SKM-1 (cell line): Measurements from ENCODE around the gene KLK8.

Source experiments
- DNase-seq: peaks from one replicate; lab custom pipeline; 2025; ENCODE audit not compliant: unreplicated experiment; lab: John Stamatoyannopoulos, UW

KLK8 gene, protein sequence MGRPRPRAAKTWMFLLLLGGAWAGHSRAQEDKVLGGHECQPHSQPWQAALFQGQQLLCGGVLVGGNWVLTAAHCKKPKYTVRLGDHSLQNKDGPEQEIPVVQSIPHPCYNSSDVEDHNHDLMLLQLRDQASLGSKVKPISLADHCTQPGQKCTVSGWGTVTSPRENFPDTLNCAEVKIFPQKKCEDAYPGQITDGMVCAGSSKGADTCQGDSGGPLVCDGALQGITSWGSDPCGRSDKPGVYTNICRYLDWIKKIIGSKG

DNA sequence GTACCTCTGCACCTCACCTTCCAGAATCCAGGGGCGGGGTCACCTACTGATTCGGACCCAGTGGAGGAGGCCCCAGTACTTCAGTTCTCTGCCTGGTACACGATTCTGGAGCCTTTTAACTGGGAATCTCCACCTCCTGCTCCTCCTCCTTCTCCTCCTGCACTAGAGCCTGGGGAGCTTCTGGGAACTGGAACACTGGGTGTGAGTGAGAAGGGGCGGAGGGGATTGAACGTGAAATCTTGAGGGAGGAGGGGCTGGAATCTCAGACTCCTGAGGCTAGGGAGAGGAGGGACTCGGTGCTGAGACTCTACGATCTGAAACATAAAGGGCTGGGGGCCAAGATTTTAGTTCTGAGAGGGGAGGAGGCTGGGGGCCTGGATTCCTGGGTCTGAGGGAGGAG lies at the start of gene KLK8:
Gene KLK8 (minus strand): TSS at position 90 of the 400 bp plus-strand sequence. CDS start 437 bp downstream, outside the sequence.
- DNase-seq = no peak

DNA sequence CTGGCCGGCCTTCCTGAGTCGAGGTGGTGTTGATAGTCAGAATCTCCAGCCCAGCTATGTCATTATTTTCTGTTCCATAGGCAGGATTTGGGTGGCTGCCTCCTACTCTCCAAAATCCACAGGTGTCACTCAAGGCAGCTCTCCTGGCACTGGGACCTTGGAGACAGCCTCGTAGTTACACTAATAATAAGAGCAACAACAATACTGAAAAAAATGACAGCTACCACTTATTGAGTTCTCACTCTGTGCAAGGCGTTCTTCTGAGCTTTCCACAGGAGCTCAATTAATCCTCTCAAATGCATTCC lies 45.6 kb upstream of the KLK8 start:
- DNase-seq = no peak

DNA sequence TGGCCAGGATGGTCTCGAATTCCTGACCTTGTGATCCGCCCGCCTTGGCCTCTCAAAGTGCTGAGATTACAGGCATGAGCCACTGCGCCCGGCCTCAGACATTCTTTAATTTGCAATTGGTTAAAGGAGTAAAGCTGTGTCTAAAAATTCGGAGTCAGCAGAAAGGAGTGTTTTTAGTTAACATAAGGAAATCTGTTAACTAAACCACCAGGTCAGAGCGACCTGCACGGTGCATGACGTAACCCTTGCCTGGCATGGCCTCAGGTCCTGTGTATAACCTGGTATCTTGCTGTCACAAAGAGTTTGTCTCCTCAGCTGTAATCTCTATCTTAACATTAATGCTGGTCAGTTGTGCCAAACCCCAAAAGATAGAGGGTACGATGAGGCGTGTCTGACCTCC lies 42.9 kb upstream of the KLK8 start:
- DNase-seq = no peak

DNA sequence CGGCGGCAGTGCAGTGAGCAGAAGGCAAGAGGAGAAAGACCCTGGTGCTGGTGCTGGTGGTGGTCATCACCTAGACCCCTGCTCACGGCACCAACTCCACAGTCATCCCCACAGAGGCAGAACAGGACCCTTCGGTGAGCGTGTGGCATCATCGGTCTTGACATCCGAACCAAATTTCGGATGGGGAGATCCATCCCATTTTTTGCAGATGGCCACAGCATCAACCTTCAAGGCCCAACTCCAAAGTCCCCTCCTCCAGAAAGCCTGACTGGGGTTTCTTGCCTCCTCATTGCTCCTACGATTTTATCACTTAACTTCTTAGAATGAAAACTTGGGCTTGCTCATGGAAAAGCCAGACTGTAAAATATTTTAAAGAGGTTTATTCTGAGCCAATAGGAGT lies 42.1 kb upstream of the KLK8 start:
- DNase-seq = no peak

DNA sequence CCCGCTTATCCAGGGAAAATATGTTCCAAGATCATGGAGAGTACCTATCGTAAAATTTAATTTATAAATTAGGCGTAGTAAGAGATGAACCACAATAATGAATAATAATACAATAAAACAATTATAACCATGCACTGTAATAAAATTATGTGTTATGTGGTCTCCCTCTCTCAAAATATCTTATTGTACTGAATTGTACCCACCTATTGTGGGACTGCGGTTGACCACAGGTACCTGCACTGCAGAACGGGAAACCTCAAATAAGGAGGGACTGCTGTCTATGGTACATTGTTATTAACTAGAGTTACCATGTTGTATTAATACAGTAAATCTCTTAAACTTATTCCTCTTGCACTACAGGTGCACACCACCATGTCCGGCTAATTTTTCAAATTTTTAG lies 38.7 kb upstream of the KLK8 start:
- no peak for DNase-seq

DNA sequence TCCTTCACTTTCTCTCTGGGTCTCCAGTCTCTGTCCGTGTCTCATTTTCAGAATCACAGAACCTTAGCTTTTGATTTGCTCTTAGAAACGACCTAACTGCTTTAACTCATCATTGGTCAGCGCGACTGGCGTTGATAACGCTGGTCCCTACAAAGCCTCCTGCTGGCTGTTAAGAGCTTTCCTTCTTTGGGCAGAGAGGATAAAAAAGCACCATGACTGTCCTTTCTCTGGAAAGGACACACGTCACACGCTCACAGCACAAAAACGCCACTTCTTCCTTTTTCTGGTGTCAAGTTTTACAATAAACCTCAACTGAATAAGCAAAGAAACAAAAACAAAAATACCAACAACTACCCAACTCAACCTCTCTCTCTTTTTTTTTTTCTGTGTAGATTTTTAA lies 35.1 kb upstream of the KLK8 start:
- no peak for DNase-seq

DNA sequence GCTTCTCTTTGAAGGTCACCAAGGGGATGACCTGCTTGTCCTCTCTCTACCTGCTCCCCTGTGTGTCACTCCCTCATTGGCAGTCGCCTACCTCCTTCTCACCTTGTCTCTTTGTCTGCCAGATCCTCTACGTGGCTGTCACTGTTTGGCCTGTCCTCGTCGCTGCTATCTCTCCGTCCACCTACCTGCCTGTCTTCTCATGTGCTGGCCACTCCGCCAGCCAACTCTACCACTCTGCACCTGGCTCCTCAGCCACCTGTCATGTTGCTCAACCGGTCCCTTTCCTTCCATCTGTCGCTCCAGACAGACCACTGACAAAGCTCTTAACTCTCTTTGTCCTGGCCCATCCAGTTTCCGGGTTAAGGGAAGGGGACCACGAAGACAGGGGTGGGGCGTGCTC lies 33.3 kb upstream of the KLK8 start, which contains the start of gene KLK12:
Gene KLK12 (minus strand): TSS at position 299 of the 400 bp plus-strand sequence. CDS start 381 bp downstream, outside the sequence.
- no peak for DNase-seq

DNA sequence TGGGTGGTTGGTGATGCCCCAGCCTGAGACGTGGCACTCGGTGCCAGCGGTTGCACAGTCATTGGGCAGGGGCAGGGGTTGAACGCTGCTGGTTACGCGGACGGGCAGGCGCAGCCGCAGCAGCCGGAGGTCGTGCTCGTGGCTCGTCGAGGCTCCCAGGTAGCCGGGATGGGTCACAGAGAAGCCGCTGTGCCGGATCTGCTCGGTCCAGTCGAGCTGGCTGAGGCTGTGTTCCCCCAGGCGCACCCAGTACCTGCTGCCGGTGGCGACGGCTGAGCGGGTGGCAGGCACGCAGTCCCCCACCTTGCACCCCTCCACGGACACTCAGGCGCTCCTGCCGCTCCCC lies 30.4 kb upstream of the KLK8 start:
- no peak for DNase-seq

DNA sequence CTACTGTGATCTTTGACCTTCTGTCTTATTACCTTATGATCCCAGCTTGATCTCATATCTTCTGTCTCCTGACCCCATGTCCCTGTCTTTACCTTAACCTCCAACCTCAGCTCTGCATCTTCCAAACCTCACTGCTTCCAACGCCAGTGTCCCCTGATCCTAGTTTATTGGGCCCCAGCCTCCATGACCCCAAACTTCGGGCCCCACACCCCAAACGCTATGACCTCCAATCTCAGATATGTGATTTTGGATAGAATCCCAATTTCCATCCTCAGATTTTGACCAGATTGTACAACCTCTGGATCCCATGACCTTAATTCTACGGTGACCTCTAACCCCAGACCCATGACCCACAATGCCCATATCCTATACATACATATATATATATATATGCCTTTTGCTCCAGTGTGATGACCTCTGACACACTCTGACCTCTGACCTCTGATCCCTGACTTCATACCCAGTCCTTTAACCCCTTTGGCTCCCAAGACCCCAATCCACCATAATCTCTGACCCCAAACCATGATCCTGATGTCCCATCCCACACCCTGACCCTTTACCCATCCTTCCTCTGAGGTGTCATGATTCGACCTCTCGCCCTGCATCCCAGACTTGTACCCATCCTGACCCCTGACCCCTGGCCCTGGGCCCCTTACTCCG lies 29.9 kb upstream of the KLK8 start:
- DNase-seq = no peak

DNA sequence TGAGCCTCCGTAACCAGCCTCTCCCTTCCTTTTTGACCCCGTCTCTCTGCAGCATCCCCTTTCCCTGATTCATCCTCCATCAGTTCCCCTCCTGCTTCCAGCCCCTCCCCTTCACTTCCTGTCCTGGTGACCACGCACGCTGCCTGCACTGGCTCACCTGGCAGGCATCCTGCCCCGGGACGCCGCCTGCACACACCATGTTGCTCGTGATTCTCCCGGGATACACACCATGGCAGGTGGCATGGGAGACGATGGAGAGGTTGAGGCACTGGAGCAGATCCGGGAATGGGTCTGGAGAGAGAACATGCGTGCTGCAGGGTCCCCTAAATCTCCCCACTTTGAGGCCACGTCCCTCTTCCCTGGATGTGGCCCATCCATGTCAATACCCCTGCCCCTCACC lies 29.2 kb upstream of the KLK8 start:
- DNase-seq = no peak

DNA sequence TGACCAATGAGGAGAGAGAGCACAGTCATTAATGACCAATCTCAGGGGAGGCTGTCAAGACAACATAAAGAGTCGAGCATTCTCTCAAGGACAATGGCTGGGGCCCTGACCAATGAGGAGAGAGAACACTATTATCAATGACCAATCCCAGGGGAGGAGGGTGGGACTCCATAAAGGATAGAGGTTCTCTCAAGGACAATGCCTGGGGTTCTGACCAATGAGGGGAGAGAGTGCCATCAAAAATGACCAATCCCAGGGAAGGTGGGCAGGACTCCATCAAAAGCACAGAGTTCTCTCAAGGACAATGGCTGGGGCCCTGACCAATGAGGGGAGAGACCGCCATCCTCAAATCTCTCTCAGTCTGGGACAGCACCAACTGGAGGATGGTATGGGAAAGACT lies 28.3 kb upstream of the KLK8 start:
- DNase-seq = no peak

DNA sequence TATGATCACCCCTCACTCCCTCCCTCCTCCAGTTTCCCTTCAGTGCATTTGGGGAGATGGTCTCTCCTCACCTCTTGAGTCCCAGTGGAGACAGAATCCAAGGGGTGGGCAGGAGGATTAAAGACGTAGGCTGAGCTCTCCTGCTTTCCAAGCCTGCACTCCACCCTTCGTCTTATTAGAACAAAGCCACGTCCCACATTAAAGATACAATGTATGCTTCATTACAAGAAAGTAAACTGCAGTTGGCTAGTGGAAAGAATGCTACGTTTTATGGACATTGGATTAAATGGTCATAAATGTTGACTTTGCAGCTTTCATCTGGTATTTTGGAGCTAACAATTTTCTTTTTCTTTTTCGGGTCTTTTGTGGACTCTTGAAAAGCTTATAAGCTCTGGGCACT lies 26.5 kb upstream of the KLK8 start:
- DNase-seq = no peak

DNA sequence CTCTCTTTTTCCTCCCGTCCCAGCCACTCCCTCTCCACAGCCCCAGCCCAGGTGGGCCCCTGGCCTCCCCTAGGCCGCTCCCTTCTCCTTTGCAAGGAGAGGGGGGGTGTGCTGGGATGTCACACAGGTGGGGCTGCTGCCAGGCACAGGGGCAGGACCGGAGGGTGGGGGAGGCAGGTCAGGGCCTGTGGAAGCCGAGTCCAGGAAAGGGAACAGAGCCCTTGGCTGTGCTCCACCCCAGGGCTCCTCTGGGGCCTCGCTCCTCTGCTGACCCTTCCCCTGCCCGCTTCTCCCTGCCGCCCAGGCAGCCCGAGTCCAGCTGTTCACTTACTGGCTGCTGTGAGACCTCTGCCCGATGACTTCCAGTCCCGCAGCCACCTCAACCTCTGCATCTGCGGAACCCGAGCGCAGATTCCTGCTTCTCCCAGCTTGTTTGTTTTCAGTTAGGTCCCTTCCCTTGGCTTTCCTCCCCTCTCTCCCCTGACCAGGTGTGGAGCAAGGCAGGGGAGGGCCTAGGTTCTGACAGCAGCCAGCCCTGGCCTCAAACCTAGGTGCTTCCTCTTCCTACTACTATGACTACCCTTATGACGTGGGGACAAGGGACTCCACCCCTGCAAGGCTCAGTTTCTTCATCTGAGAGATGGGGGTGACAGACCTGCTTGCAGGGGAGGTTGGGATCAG lies 25.9 kb upstream of the KLK8 start:
- DNase-seq = no peak

DNA sequence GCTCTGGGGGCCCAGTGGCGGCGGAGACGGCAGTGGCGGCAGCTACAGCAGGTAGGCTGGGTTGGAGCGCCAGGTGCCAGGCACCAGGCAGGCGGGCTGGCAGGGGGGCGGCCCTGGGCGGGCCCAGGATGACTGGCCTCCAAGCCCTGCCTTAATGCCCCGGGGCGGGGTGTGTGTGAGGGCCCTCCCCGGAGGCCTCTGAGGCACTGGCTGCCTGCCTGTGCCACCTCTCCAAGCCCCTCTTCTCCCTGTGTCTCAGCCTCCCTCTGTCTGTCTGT lies 25.1 kb upstream of the KLK8 start, which contains the start of gene KLK11:
Gene KLK11 (minus strand): TSS at position 63 of the 278 bp plus-strand sequence. CDS start 985 bp downstream, outside the sequence.
- no peak for DNase-seq

DNA sequence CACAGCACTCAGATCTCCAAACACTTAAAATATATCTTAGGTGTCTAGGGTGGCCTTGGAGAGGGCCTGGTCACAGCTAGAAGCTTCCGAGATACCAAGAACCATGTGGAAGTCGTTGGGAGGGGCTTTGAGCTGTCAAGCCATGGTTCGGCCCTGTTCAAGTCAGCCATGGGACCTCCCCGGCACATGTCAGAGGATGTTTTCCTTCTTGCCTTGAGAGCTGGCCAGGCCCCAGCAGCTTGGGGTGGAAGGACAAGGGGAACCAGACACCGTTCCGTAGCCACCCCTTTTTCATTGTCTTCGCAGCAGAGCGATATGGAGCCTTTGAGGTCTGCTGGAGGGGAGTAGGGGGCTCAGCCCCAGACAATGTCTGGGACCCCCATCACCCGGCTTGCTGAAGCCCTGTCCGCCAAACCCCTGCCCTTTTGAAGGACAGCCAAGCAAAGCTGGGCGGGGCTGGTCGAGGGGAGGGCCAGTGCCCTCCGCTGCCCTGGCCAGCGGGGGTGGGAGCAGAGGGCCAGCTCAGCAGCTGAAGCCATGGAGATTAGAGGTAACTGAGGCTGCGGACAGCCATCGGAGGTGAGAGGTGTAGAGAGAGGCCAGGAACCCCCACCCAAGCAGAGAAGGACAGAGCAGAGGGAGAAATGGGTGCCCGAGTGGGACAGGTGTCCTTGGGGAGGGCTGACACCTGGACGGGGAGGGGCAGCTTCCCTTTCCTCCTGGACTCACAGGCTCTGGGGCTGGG lies 24.6 kb upstream of the KLK8 start:
- DNase-seq = no peak

DNA sequence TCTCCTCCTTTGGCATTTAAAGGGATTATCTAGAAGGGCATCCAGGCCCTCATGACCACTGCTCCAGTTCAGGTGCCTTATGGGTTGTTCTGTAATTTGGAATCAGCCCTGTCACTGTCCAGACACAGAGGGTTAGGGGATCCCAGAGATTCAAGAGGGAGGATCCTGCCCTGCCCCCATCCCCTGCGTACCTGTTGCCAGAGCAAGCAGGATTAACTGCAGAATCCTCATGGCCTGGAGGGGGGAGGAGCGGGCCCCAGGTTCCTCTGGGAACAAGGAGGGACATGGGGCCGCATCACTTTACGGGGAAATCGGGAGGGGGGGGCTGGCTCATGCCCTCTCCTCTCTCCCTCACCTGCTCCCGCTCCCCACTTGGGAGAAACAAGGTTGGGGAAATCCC lies 24.0 kb upstream of the KLK8 start:
- DNase-seq = no peak

DNA sequence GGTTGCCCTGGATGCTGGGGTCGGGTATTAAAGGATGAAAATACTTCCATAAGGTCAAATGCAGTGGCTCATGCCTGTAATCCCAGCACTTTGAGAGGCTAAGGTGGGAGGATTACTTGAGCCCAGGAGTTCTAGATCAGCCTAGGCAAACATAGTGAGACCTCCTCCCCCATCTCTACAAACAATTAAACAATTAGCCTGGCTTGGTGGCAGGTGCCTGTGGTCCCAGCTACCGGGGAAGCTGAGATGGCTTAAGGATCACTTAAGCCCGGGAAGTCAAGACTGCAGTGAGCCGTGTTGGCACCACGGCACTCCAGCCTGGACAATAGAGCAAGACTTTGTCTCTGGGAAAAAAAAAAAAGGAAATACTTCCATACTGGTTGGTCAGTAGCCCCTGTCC lies 23.5 kb upstream of the KLK8 start:
- no peak for DNase-seq

DNA sequence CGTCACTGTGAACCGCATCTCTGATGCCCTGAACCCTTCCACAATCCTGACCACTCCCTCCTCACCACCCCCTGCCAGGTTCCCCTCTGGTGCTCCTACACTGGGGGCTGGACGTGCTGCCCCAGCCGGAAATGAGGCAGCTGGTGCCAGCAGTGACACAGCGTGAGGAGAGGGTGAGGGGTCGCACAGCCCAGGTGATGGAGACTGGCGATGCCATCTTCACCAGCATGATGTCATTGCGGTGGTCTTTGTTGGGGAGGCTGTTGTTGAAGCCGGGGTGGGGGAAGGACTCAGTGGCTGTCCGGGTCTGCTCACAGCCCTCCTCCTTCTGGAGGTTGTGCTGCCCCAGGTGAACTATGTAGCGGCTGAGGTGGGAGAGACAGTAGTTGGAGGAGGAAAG lies 22.5 kb upstream of the KLK8 start:
- no peak for DNase-seq

DNA sequence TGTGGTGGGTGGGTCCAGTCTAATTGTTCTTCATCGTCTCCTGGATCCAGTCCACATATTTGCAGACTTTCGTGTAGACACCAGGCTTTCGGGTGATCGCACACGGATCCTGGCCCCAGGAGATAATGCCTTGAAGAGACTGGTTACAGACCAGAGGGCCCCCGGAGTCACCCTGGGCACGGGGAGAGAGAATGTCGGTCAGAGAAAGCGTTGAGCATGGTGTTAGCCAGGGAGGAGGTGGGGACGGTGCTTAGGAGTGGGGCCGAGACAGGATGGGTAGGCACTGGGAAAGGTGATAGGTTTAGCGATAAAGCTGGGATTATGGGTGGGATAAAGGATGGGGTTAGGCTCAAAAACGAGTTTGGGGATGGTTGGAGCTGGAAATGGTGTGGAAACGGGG lies 21.1 kb upstream of the KLK8 start:
- no peak for DNase-seq

DNA sequence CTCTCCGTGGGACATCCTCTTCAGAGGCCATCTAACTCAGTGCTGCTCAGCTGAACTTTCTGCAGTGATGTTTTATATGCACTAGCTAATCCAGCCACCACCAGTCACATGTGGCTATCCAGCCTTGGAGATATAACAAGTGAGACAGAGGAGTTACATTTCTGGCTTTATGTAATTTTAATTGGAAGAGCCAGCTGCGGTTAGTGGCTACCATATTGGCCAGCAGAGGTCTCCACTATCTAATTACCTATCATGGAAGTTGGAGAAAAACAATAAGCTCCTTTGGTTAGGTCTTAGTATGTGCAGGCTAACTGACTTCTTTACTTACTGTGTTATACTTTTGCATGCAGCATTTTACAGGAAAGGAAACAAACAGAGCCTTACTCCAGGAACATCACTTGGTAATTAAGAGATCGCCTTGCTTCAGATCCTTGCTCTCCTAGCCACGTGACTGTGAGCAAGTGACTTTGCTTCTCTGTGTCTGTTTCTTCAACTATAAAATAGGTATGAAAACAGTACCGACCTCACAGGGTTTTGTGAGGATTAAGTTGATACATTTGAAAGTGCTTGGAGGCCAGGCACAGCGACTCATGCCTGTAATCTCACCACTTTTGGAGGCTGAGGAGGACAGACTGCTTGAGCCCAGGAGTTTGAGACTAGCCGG lies 19.7 kb upstream of the KLK8 start:
- DNase-seq = no peak

DNA sequence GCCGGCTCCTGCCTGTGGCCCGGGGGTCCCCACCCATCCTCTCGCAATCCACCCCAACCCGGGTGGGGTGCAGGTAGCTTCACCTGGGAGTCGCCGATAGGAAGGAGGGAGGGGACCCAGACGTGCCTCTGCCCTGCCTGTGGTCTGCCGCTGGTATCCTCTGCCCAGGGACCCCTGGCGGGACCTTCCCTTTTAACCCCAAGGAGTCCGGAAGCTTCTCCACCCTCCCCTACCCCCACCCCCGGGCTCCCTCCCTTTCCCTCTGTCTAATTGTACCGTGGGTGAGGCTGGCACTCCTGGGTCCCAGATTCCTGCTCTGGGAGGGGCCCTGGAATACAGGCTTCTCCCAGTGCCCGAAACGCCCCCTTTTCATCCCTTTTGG lies 18.1 kb upstream of the KLK8 start, which contains the start of gene KLK10:
Gene KLK10 (minus strand): TSS at position 166 of the 382 bp plus-strand sequence. CDS start 579 bp downstream, outside the sequence.
- DNase-seq = no peak
